ENCODE measurements around the gene ANKK1.

DNA sequence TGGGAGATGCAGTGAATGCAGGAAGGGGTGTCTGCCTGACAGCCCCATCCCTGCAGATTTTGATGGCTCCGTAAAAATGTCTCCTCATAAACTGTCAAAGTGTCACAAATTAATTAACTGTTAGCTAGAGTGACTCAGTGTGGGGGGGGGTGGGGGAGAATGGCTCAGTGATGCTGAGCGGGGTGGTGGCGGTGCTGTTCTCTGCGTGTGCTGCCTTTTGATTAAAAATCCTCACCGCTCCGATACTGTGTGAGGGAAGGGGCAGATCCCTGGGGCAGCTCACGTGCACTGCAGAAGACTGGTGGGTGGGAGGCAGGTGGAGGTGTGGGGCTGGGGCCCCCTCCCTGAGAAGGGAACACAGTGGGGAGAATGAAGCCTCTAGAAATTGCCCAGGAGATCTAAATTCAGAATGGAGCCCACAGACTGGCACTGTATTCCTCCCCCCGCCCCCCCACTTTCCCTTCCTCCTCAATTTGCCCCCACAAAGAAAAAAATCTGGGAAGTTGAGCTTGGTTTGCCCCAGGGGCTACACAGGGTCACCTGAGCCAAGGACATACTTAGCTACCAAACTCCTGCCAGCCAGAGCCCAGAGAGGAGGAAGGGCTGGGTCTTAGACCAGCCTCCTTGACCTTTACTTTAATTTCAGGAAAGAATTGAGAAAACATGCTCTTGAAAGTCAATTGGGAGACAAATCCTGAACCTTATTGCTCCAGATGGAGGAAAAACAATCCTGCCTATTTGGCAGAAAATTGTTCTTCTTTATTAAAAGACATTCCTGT lies 47.8 kb downstream of the ANKK1 start:
- TF ChIP-seq PHF21A (IDR thresholded peaks at IDR 0.05; ENCODE audit: borderline replicate concordance, low read depth), result no peak
- TF ChIP-seq CHD2 (IDR thresholded peaks at IDR 0.05; ENCODE audit: low read depth, low read length), result no peak
- TF ChIP-seq KDM4B (IDR thresholded peaks at IDR 0.05; ENCODE audit: borderline replicate concordance in 2 of 2, low read depth in 1 of 2), result no peak
- TF ChIP-seq MEF2A (IDR thresholded peaks at IDR 0.05; ENCODE audit: control insufficient read depth, low read depth, low read length), result no peak
- no peak for TF ChIP-seq GABPA (tag; conservative IDR thresholded peaks at IDR 0.05; ENCODE audit: low read depth)
- no peak for TF ChIP-seq TAF7 (tag; IDR thresholded peaks at IDR 0.05)
- TF ChIP-seq POLR2A (conservative IDR thresholded peaks at IDR 0.05), result no peak
- no peak for TF ChIP-seq RFX5 (IDR thresholded peaks at IDR 0.05; ENCODE audit: low read depth, low read length)
- no peak for TF ChIP-seq CBX3 (IDR thresholded peaks at IDR 0.05; ENCODE audit: borderline replicate concordance in 1 of 2, low read length in 2 of 2)
